H1 (cell line): ENCODE data around the gene DDI1. TPM values are rescaled to one million over a fixed set of nuclear protein-coding genes. Genes with fewer than 3 reads are reported as not detected.

ENCODE experiments used
- CTCF ChIA-PET: fragments of 300-600 bp; sonication (Branson Sonifier 250); formaldehyde crosslinking; loops from one replicate; lab custom pipeline; 2021; ENCODE audit not compliant: partially characterized antibody; lab: Charles Lee
- POLR2A ChIA-PET: fragments of 300-600 bp; sonication (Branson Sonifier 250); formaldehyde crosslinking; loops from one replicate; lab custom pipeline; 2021; ENCODE audit warnings: inconsistent platforms; ENCODE audit not compliant: partially characterized antibody; lab: Charles Lee
- DNase-seq, 2 experiments: peaks; one replicate each; pipeline versions ENCODE4 v3.0.0 to v3.0.0-alpha.2; 2010 to 2022; ENCODE audit warnings: low spot score in 2 of 2, low read depth in 1 of 2, mixed read lengths in 1 of 2
- FAIRE-seq: peaks from 2 replicates; lab custom pipeline; 2011; peaks lifted over from hg19 to GRCh38; lab: Jason Lieb, UNC
- H2AFZ ChIP-seq: 2 replicates; pipeline ENCODE4 v1.8.1; 2012; ENCODE audit warnings: low read length, inconsistent platforms
- H2AK5ac ChIP-seq: 2 replicates; pipeline ENCODE4 v1.6.1; 2013; ENCODE audit warnings: low read depth, low read length
- H2BK120ac ChIP-seq: replicated peaks from 2 replicates; pipeline ENCODE3; 2013; ENCODE audit warnings: low read depth, low read length, inconsistent platforms
- H2BK12ac ChIP-seq: 2 replicates; pipeline ENCODE4 v1.6.1; 2013; ENCODE audit warnings: low read depth, low read length
- H2BK15ac ChIP-seq: 2 replicates; pipeline ENCODE4 v1.6.1; 2013; ENCODE audit warnings: low read length
- H2BK20ac ChIP-seq: 2 replicates; pipeline ENCODE4 v1.6.1; 2013; ENCODE audit warnings: low read length
- H2BK5ac ChIP-seq: 2 replicates; pipeline ENCODE4 v1.6.1; 2013; ENCODE audit warnings: low read depth, low read length
- H3K14ac ChIP-seq: 2 replicates; pipeline ENCODE4 v1.6.1; 2013; ENCODE audit warnings: inconsistent platforms; ENCODE audit not compliant: insufficient read length
- H3K18ac ChIP-seq: 2 replicates; pipeline ENCODE4 v1.6.1; 2013; ENCODE audit warnings: low read length; ENCODE audit errors: extremely low read depth
- H3K23ac ChIP-seq: 2 replicates; pipeline ENCODE4 v1.6.1; 2013; ENCODE audit warnings: inconsistent platforms; ENCODE audit not compliant: insufficient read length
- H3K23me2 ChIP-seq: 2 replicates; pipeline ENCODE4 v1.6.1; 2013; ENCODE audit warnings: low read depth, low read length
- H3K27ac ChIP-seq: 2 replicates; pipeline ENCODE4 v1.6.1; 2011; ENCODE audit warnings: low read depth, low read length, inconsistent platforms
- H3K27me3 ChIP-seq, 4 experiments: replicated peaks in 1 of 4; 1 replicate in 1 of 4; 2 replicates in 3 of 4; pipeline versions ENCODE4 v1.6.1 to v1.8.1; 2011 to 2013; ENCODE audit warnings: low read length in 3 of 4, mild to moderate bottlenecking in 3 of 4, inconsistent platforms in 2 of 4, mixed read lengths in 2 of 4, moderate library complexity in 1 of 4; ENCODE audit not compliant: control insufficient read depth in 3 of 4, insufficient read depth in 3 of 4; ENCODE audit errors: extremely low read depth in 1 of 4
- H3K36me3 ChIP-seq, 4 experiments: 2 replicates each; pipeline versions ENCODE4 v1.6.1 to v1.8.1; 2011 to 2013; ENCODE audit warnings: mild to moderate bottlenecking in 4 of 4, low read length in 3 of 4, moderate library complexity in 2 of 4, control low read depth in 1 of 4, inconsistent platforms in 1 of 4; ENCODE audit not compliant: insufficient read depth in 4 of 4, control insufficient read depth in 2 of 4
- H3K4ac ChIP-seq: replicated peaks from 2 replicates; pipeline ENCODE3; 2013; ENCODE audit warnings: low read length, low read depth, mixed read lengths, inconsistent platforms; ENCODE audit not compliant: insufficient read length
- H3K4me1 ChIP-seq, 4 experiments: replicated peaks in 1 of 4; 1 replicate in 1 of 4; 2 replicates in 3 of 4; pipeline versions ENCODE4 v1.6.1 to v1.8.1; 2011 to 2013; ENCODE audit warnings: low read length in 3 of 4, inconsistent platforms in 2 of 4, mixed read lengths in 1 of 4; ENCODE audit not compliant: insufficient read depth in 4 of 4, control insufficient read depth in 3 of 4
- H3K4me2 ChIP-seq, 2 experiments: 2 replicates each; pipeline versions ENCODE4 v1.6.1 to v1.8.1; 2011 to 2013; ENCODE audit warnings: low read depth in 2 of 2, low read length in 2 of 2, control low read depth in 1 of 2, inconsistent platforms in 1 of 2, mild to moderate bottlenecking in 1 of 2; ENCODE audit not compliant: insufficient read depth in 1 of 2
- H3K4me3 ChIP-seq, 4 experiments: fragments of 200-600, 300-600 bp in 1 of 4; sonication (generic), shearing (Covaris generic), sonication (Bioruptor Twin) in 1 of 4; 2 replicates each; pipeline versions ENCODE4 v1.5.1 to v1.8.1; 2011 to 2016; ENCODE audit warnings: low read length in 4 of 4, low read depth in 3 of 4, control low read depth in 2 of 4, inconsistent platforms in 2 of 4, mild to moderate bottlenecking in 2 of 4, mixed read lengths in 1 of 4, moderate library complexity in 1 of 4; ENCODE audit not compliant: insufficient read depth in 2 of 4; ENCODE audit errors: extremely low read depth in 1 of 4
- H3K56ac ChIP-seq: replicated peaks from 2 replicates; pipeline ENCODE3; 2013; ENCODE audit warnings: low read depth, mild to moderate bottlenecking, mixed read lengths, low read length, inconsistent platforms; ENCODE audit not compliant: insufficient read length
- H3K79me1 ChIP-seq: 2 replicates; pipeline ENCODE4 v1.6.1; 2013; ENCODE audit warnings: low read depth, low read length, control low read depth
- H3K79me2 ChIP-seq, 2 experiments: 2 replicates each; pipeline versions ENCODE4 v1.6.1 to v1.8.1; 2012 to 2013; ENCODE audit warnings: low read length in 2 of 2, mild to moderate bottlenecking in 2 of 2, inconsistent platforms in 1 of 2; ENCODE audit not compliant: insufficient read depth in 2 of 2, control insufficient read depth in 1 of 2
- H3K9ac ChIP-seq, 4 experiments: replicated peaks in 1 of 4; 1 replicate in 1 of 4; 2 replicates in 3 of 4; pipeline versions ENCODE4 v1.6.1 to v1.8.1; 2011 to 2013; ENCODE audit warnings: low read depth in 3 of 4, low read length in 3 of 4, control low read depth in 2 of 4, mild to moderate bottlenecking in 2 of 4, moderate library complexity in 2 of 4, inconsistent platforms in 1 of 4; ENCODE audit errors: extremely low read depth in 1 of 4
- H3K9me3 ChIP-seq, 2 experiments: 2 replicates each; pipeline versions ENCODE4 v1.6.1 to v1.8.1; 2012 to 2013; ENCODE audit warnings: mild to moderate bottlenecking in 2 of 2, moderate library complexity in 2 of 2, control low read depth in 1 of 2, inconsistent platforms in 1 of 2, low read depth in 1 of 2, low read length in 1 of 2, mixed read lengths in 1 of 2; ENCODE audit not compliant: insufficient read depth in 2 of 2
- H4K20me1 ChIP-seq, 2 experiments: replicated peaks in 1 of 2; 2 replicates each; pipeline versions ENCODE3 to v1.8.1; 2011 to 2013; ENCODE audit warnings: inconsistent platforms in 2 of 2, low read length in 2 of 2, mild to moderate bottlenecking in 1 of 2; ENCODE audit not compliant: insufficient read depth in 2 of 2, control insufficient read depth in 1 of 2
- H4K5ac ChIP-seq: 2 replicates; pipeline ENCODE4 v1.6.1; 2013; ENCODE audit warnings: low read length, low read depth, mixed read lengths, inconsistent platforms; ENCODE audit not compliant: insufficient read length
- H4K8ac ChIP-seq: 2 replicates; pipeline ENCODE4 v1.8.0; 2013; ENCODE audit warnings: mild to moderate bottlenecking, moderate library complexity, low read length, inconsistent platforms; ENCODE audit not compliant: insufficient read depth; ENCODE audit errors: extremely low read depth
- H4K91ac ChIP-seq: replicated peaks from 2 replicates; pipeline ENCODE3; 2013; ENCODE audit warnings: low read length, mixed read lengths, inconsistent platforms; ENCODE audit not compliant: insufficient read length
- ASH2L ChIP-seq: fragments of 200-600, 300-600 bp; sonication (generic); IDR thresholded peaks from one replicate; pipeline ENCODE4 v1.7.1; 2017; ENCODE audit warnings: low read length
- CHD2 ChIP-seq: IDR thresholded peaks from 2 replicates; pipeline ENCODE4 v1.6.1; 2012; ENCODE audit warnings: low read length, improper control_type of control experiment
- GABPA ChIP-seq: IDR thresholded peaks from 2 replicates; pipeline ENCODE4 v1.6.1; 2011; ENCODE audit warnings: mild to moderate bottlenecking, low read length, moderate library complexity, borderline replicate concordance; ENCODE audit not compliant: insufficient read depth
- HDAC2 ChIP-seq, 2 experiments: fragments of 300-600 bp in 1 of 2; sonication (generic) in 1 of 2; IDR thresholded peaks; 2 replicates each; pipeline ENCODE4 v1.6.1; 2011 to 2012; ENCODE audit warnings: low read depth in 2 of 2, low read length in 2 of 2, mild to moderate bottlenecking in 2 of 2, moderate library complexity in 2 of 2, borderline replicate concordance in 1 of 2, inconsistent platforms in 1 of 2
- KDM1A ChIP-seq: fragments of 200-600, 300-600 bp; sonication (generic); IDR thresholded peaks from 2 replicates; pipeline ENCODE4 v1.7.1; 2016; ENCODE audit warnings: mild to moderate bottlenecking, low read length, borderline replicate concordance
- KDM4A ChIP-seq: IDR thresholded peaks from one replicate; pipeline ENCODE4 v1.7.1; 2012; ENCODE audit warnings: low read depth, mild to moderate bottlenecking, moderate library complexity, low read length, inconsistent platforms; ENCODE audit not compliant: severe bottlenecking
- MAX ChIP-seq: IDR thresholded peaks from 2 replicates; pipeline ENCODE4 v1.6.1; 2012; ENCODE audit warnings: inconsistent platforms
- NRF1 ChIP-seq: IDR thresholded peaks from 2 replicates; pipeline ENCODE4 v1.6.1; 2011; ENCODE audit warnings: mild to moderate bottlenecking, low read depth, low read length, improper control_type of control experiment
- RFX5 ChIP-seq: IDR thresholded peaks from 2 replicates; pipeline ENCODE4 v1.6.1; 2011; ENCODE audit warnings: low read depth, low read length, improper control_type of control experiment, borderline replicate concordance
- RXRA ChIP-seq: IDR thresholded peaks from 2 replicates; pipeline ENCODE4 v1.6.1; 2011; ENCODE audit warnings: low read depth, mild to moderate bottlenecking, low read length, moderate library complexity; ENCODE audit not compliant: insufficient read depth
- SIN3A ChIP-seq, 2 experiments: IDR thresholded peaks in 1 of 2; conservative IDR thresholded peaks in 1 of 2; 2 replicates each; pipeline ENCODE4 v1.6.1; 2011 to 2012; ENCODE audit warnings: low read length in 2 of 2, improper control_type of control experiment in 1 of 2, low read depth in 1 of 2, mild to moderate bottlenecking in 1 of 2
- TEAD4 ChIP-seq: IDR thresholded peaks from 2 replicates; pipeline ENCODE4 v1.6.1; 2012; ENCODE audit warnings: low read depth, low read length, inconsistent platforms, mixed read lengths
- ZNF274 ChIP-seq: IDR thresholded peaks from 2 replicates; pipeline ENCODE4 v1.7.0; 2012; ENCODE audit warnings: low read length, borderline replicate concordance; ENCODE audit errors: extremely low read depth
- WGBS, 2 experiments: shearing (Covaris generic) in 1 of 2; methylation state at CpG; one replicate each; pipeline versions ENCODE4 v1.1.6 to v1.1.7; 2013 to 2015; ENCODE audit warnings: low lambda C conversion rate in 2 of 2, mixed read lengths in 2 of 2, inconsistent platforms in 1 of 2, low coverage in 1 of 2, missing lambda C conversion rate in 1 of 2; ENCODE audit not compliant: insufficient replicate concordance in 2 of 2, insufficient coverage in 1 of 2, insufficient read length in 1 of 2; ENCODE audit errors: extremely low coverage in 1 of 2, missing lambda C conversion rate in 1 of 2; 5-methylcytosine and 5-hydroxymethylcytosine counted together
- polyA plus RNA-seq, 7 experiments: library from polyadenylated mRNA; depleted of rRNA in 3 of 7; stranded (reverse) in 5 of 7; unstranded in 2 of 7; fragments of >200 nt in 5 of 7; fragments of 200-250 nt in 2 of 7; gene quantifications; 1 replicate in 5 of 7; 2 replicates in 1 of 7; 4 replicates in 1 of 7; pipeline versions ENCODE4 v1.2.1 to v1.2.3, GENCODE V29; 2011 to 2013; ENCODE audit warnings: missing spikeins in 2 of 7, mixed read lengths in 2 of 7
- total RNA-seq: library from RNA; stranded (reverse); fragmentation: NEBNext Ultra II Directional; extraction: Animal tissue kit (Norgen Biotek cat#: 25700); gene quantifications from 2 replicates; pipeline ENCODE4 v1.2.1, GENCODE V29; 2021

DDI1 gene
- total and polyA plus RNA-seq, 2 of the 8 experiments (the other 6 are each of a cell fraction or from before 2014, with no cell fraction given), result not detected

GRCh38 chr11:104061853-104062521 lies 25.5 kb downstream of the DDI1 start:
- no peak overlapping the region for H3K23ac ChIP-seq
- H3K4ac ChIP-seq, result no peak overlapping the region
- no peak overlapping the region for H3K4me2 ChIP-seq
- no peak overlapping the region for H4K8ac ChIP-seq
- DNase-seq (no peak), FAIRE-seq (no peak)
- H3K27me3 ChIP-seq, result no peaks in the 10 kb centered on the region
- no peaks in the 10 kb centered on the region for H3K79me2 ChIP-seq
- no peak overlapping the region for H4K5ac ChIP-seq
- no peak overlapping the region for H4K91ac ChIP-seq
- no peak overlapping the region for H2BK12ac ChIP-seq
- H2BK15ac ChIP-seq, result no peak overlapping the region
- H2BK120ac ChIP-seq, result no peak overlapping the region
- no peaks in the 10 kb centered on the region for H3K9me3 ChIP-seq
- no peak overlapping the region for H3K14ac ChIP-seq
- no peaks in the 10 kb centered on the region for H3K36me3 ChIP-seq
- 0 out of 7 replicates have a peak, but pooled peaks cover 0 to 1% (median 0%) of the 10 kb centered on the region in 4 experiments for H3K4me1 ChIP-seq
- no peak overlapping the region for H3K18ac ChIP-seq
- H2BK20ac ChIP-seq, result no peak overlapping the region
- WGBS, 2 experiments, result 96% methylated on average over 9 of the region's 9 CpGs; no CpG with 5 or more reads in 1 of the 2 experiments
- H3K79me1 ChIP-seq, result no peaks in the 10 kb centered on the region
- no peak overlapping the region for H2BK5ac ChIP-seq
- H3K4me3 ChIP-seq, result no peak overlapping the region
- no peaks in the 10 kb centered on the region for H3K23me2 ChIP-seq
- ChIA-PET POLR2A (no interaction called here), CTCF (no interaction called here)
- H3K9ac ChIP-seq, result no peak overlapping the region
- H3K56ac ChIP-seq, result no peak overlapping the region
- H4K20me1 ChIP-seq, result no peaks in the 10 kb centered on the region
- no peak overlapping the region for H2AFZ ChIP-seq
- no peak overlapping the region for H3K27ac ChIP-seq
- H2AK5ac ChIP-seq, result no peak overlapping the region
- TF ChIP-seq CHD2 (no peak), GABPA (no peak), RXRA (no peak), ZNF274 (no peak), TEAD4 (no peak), HDAC2 (IDR thresholded peaks at IDR 0.05; ENCODE audit: borderline replicate concordance in 1 of 2, low read depth in 2 of 2, low read length in 2 of 2) (no peak), MAX (no peak), KDM4A (no peak), NRF1 (no peak), ASH2L (no peak), SIN3A (conservative IDR thresholded peaks at IDR 0.05 in 1 of 2, IDR thresholded peaks at IDR 0.05 in 1 of 2; ENCODE audit: low read depth in 1 of 2, low read length in 2 of 2) (no peak), RFX5 (no peak), KDM1A (no peak)
